OCI-LY7 (cell line): ENCODE results near the gene CACNA1H. TPM values are rescaled to one million over a fixed set of nuclear protein-coding genes. Genes with fewer than 3 reads are reported as not detected.

Source experiments
- BruUV-seq: library from RNA; stranded (reverse); fragments of 400-500 nt; replicated peaks from 2 replicates; lab custom pipeline; 2021; lab: Mats Ljungman, UMichigan
- CTCF ChIA-PET: fragments of 300-600 bp; sonication (Branson Sonifier 250); formaldehyde crosslinking; loops from one replicate; lab custom pipeline; 2022; ENCODE audit warnings: antibody characterized with exemption; ENCODE audit not compliant: unreplicated experiment; lab: Charles Lee
- POLR2A ChIA-PET: fragments of 300-600 bp; sonication (Branson Sonifier 250); formaldehyde crosslinking; loops from one replicate; lab custom pipeline; 2022; ENCODE audit warnings: antibody characterized with exemption; lab: Charles Lee
- DNase-seq: peaks from one replicate; pipeline ENCODE4 v3.0.0-alpha.2; 2015; ENCODE audit warnings: low spot score
- H2AFZ ChIP-seq: fragments of 200-600 bp; sonication (generic), shearing (Covaris generic); 2 replicates; pipeline ENCODE4 v1.6.1; 2014; ENCODE audit warnings: mild to moderate bottlenecking, antibody characterized with exemption, low read length, moderate library complexity
- H3K27ac ChIP-seq: fragments of 200-600 bp; sonication (generic); 2 replicates; pipeline ENCODE4 v1.5.1; 2014; ENCODE audit warnings: mixed run types, low read depth, mild to moderate bottlenecking, moderate library complexity, low read length, inconsistent platforms; ENCODE audit not compliant: poor library complexity, severe bottlenecking
- H3K36me3 ChIP-seq: fragments of 200-600 bp; sonication (generic); 2 replicates; pipeline ENCODE4 v1.6.1; 2014; ENCODE audit warnings: mild to moderate bottlenecking, antibody characterized with exemption, low read length, moderate library complexity, mixed read lengths; ENCODE audit not compliant: insufficient read depth
- H3K4me1 ChIP-seq: fragments of 200-600 bp; sonication (generic); 2 replicates; pipeline ENCODE4 v1.5.1; 2014; ENCODE audit warnings: mild to moderate bottlenecking, low read length; ENCODE audit not compliant: insufficient read depth, poor library complexity, severe bottlenecking
- H3K4me2 ChIP-seq: fragments of 200-600 bp; sonication (generic); 2 replicates; pipeline ENCODE4 v1.6.1; 2014; ENCODE audit warnings: mild to moderate bottlenecking, low read length
- H3K4me3 ChIP-seq: fragments of 200-600 bp; sonication (generic); 2 replicates; pipeline ENCODE4 v1.5.1; 2014; ENCODE audit warnings: mild to moderate bottlenecking, low read depth, low read length; ENCODE audit not compliant: poor library complexity, severe bottlenecking
- H3K79me2 ChIP-seq: fragments of 200-600 bp; sonication (generic); 2 replicates; pipeline ENCODE4 v1.6.1; 2016; ENCODE audit warnings: low read depth, mild to moderate bottlenecking, low read length, moderate library complexity, mixed read lengths; ENCODE audit not compliant: insufficient read depth
- H3K9me2 ChIP-seq: fragments of 200-600 bp; sonication (generic); 2 replicates; pipeline ENCODE4 v1.6.1; 2016; ENCODE audit warnings: mild to moderate bottlenecking, low read length, mixed read lengths; ENCODE audit not compliant: insufficient read depth
- H3K9me3 ChIP-seq: fragments of 200-600 bp; sonication (generic); 2 replicates; pipeline ENCODE4 v1.6.1; 2014; ENCODE audit warnings: mild to moderate bottlenecking, mixed run types, low read length, mixed read lengths
- H4K20me1 ChIP-seq: fragments of 200-600 bp; sonication (generic); 2 replicates; pipeline ENCODE4 v1.6.1; 2014; ENCODE audit warnings: mild to moderate bottlenecking, antibody characterized with exemption, low read length, moderate library complexity, mixed read lengths; ENCODE audit not compliant: insufficient read depth
- CTCF ChIP-seq: fragments of 200-600 bp; sonication (generic); conservative IDR thresholded peaks from 2 replicates; pipeline ENCODE4 v1.5.1; 2014; ENCODE audit warnings: mild to moderate bottlenecking, antibody characterized with exemption, low read length, moderate library complexity, mixed read lengths
- EZH2phosphoT487 ChIP-seq: fragments of 200-600 bp; sonication (generic); IDR thresholded peaks from 2 replicates; pipeline ENCODE4 v1.6.1; 2018; ENCODE audit warnings: low read depth, borderline replicate concordance, mild to moderate bottlenecking, mixed run types, antibody characterized with exemption, low read length, moderate library complexity, mixed read lengths
- intact Hi-C: fragments of 100-400 bp; cut with micrococcal nuclease; formaldehyde crosslinking; loops from one replicate; pipeline ENCODE4 v1.10.0; 2022; ENCODE audit not compliant: unreplicated experiment
- total RNA-seq, 2 experiments: library from RNA; depleted of rRNA in 1 of 2; stranded (reverse); fragments of >200 nt in 1 of 2; shearing (Covaris generic) in 1 of 2; gene quantifications; 2 replicates each; pipeline ENCODE4 v1.2.3, GENCODE V29; 2014 to 2022

The CACNA1H gene
- total RNA-seq, 2 experiments from 2014 or later: not detected

DNA sequence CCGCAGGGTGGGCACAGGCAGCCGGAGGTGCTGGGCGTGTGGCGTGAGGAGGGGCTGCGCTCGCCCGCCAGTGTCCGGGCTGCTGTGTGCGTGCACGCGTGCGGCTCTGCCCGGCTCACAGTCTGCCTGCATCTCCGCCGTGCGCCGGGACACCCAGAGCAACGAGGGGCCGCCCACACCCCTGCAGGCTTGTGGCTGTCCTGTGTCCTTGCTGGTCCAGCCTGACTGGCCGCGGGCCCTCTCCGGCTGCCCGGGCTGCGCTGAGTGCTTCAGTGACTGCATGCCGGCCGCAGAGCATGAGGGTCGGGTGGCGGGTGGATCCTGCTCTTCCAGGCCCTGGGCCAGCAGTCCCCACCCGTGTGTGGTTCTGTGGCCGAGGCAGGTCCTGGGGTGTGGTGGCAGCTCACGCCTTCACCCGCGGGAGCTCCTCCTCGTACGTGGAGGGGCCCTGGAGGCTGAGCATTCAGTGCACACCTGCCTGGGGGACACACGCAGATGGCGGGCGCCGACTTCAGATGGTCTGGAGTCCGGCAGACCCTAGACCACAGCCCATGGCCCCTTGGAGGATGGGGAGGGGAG lies 59.8 kb downstream of the CACNA1H start:
- BruUV-seq: no TSS peak
- Histone ChIP-seq H3K4me1 (no peaks in the 10 kb centered on the region), H4K20me1 (no peaks in the 10 kb centered on the region), H3K36me3 (no peaks in the 10 kb centered on the region), H3K9me2 (no peaks in the 10 kb centered on the region), H3K4me3 (no peak overlapping the region), H3K79me2 (no peaks in the 10 kb centered on the region), H2AFZ (no peak overlapping the region), H3K4me2 (no peak overlapping the region), H3K9me3 (no peaks in the 10 kb centered on the region), H3K27ac (no peak overlapping the region)
- ChIA-PET POLR2A (no interaction called here), CTCF (no interaction called here)
- DNase-seq: no peak
- TF ChIP-seq CTCF (no peak), EZH2phosphoT487 (no peak)
- intact Hi-C loops: no loop called here

GRCh38 chr16:1213231-1213630 lies 60.3 kb downstream of the CACNA1H start:
- H3K9me3 ChIP-seq: no peaks in the 10 kb centered on the region
- H3K27ac ChIP-seq: no peak overlapping the region
- H3K79me2 ChIP-seq: no peaks in the 10 kb centered on the region
- no peak overlapping the region for H3K4me3 ChIP-seq
- H2AFZ ChIP-seq: no peak overlapping the region
- no peaks in the 10 kb centered on the region for H3K4me1 ChIP-seq
- no TSS peak for BruUV-seq
- POLR2A ChIA-PET: no interaction called here
- no peak overlapping the region for H3K4me2 ChIP-seq
- H4K20me1 ChIP-seq: no peaks in the 10 kb centered on the region
- intact Hi-C loops: no loop called here
- H3K36me3 ChIP-seq: no peaks in the 10 kb centered on the region
- no peak for TF ChIP-seq EZH2phosphoT487
- no peak for TF ChIP-seq CTCF
- no peaks in the 10 kb centered on the region for H3K9me2 ChIP-seq
- no peak for DNase-seq
- CTCF ChIA-PET: no interaction called here

DNA sequence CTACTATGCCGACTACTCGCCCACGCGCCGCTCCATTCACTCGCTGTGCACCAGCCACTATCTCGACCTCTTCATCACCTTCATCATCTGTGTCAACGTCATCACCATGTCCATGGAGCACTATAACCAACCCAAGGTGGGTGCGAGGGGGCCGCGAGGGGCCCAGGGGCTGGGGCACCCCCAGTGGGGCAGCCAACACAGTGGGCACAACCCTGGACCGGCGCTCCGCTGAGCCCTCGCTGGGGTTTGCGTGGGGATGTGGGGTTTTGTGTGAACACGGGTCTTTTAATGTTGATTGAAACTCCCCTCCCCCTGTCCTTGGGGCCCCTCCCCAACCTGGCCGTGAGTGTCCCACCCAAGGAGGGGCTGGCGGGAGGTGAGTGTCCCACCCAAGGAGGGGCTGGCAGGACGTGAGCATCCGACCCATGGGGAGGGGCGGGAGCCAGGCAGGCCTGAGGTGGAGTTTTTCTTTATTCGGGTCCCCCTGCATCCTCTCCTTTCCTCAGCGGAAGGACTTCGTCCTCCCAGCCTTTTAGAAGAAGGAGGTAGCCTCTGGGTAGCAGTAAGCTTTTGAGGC lies 61.0 kb downstream of the CACNA1H start:
- Histone ChIP-seq H3K9me3 (no peaks in the 10 kb centered on the region), H3K9me2 (no peaks in the 10 kb centered on the region), H3K27ac (no peak overlapping the region), H3K4me1 (no peaks in the 10 kb centered on the region), H4K20me1 (no peaks in the 10 kb centered on the region), H3K36me3 (no peaks in the 10 kb centered on the region), H3K4me2 (no peak overlapping the region), H2AFZ (no peak overlapping the region), H3K4me3 (no peak overlapping the region), H3K79me2 (no peaks in the 10 kb centered on the region)
- ChIA-PET CTCF (no interaction called here), POLR2A (no interaction called here)
- TF ChIP-seq EZH2phosphoT487: no peak
- no peak for TF ChIP-seq CTCF
- intact Hi-C loops: no loop called here
- no peak for DNase-seq
- BruUV-seq: no TSS peak
